GM12801 (cell line): Measurements from ENCODE around the gene HAT1.

Experiments
- CTCF ChIP-seq: IDR thresholded peaks from one replicate; pipeline ENCODE4 v1.5.1; 2011; ENCODE audit warnings: control low read depth; ENCODE audit not compliant: insufficient read length; ENCODE audit errors: extremely low read depth

The HAT1 gene

GRCh38 chr2:171924170-171924942, 2.1 kb downstream of the HAT1 start:
- TF ChIP-seq CTCF = no peak

- TF ChIP-seq CTCF = no peak
Observed at GRCh38 chr2:171930385-171930784, 8.1 kb downstream of the HAT1 start.

GRCh38 chr2:171939058-171939742, 16.9 kb downstream of the HAT1 start:
- no peak for TF ChIP-seq CTCF

- TF ChIP-seq CTCF = no peak
Observed at GRCh38 chr2:171939743-171940071, 17.4 kb downstream of the HAT1 start.

GRCh38 chr2:171941316-171941699, 19.0 kb downstream of the HAT1 start:
- no peak for TF ChIP-seq CTCF

- TF ChIP-seq CTCF = no peak
Observed at GRCh38 chr2:171943869-171944268, 21.6 kb downstream of the HAT1 start.

- no peak for TF ChIP-seq CTCF
Observed at GRCh38 chr2:171952276-171952675, 30.0 kb downstream of the HAT1 start.
